H1 (cell line): ENCODE data around the gene PRKN. TPM values are rescaled to one million over a fixed set of nuclear protein-coding genes. Genes with fewer than 3 reads are reported as not detected.

Experiments
- ATF3 ChIP-seq: IDR thresholded peaks from 2 replicates; pipeline ENCODE4 v1.6.1; 2011; ENCODE audit warnings: low read depth, mild to moderate bottlenecking, low read length; ENCODE audit not compliant: insufficient read depth
- EGR1 ChIP-seq: IDR thresholded peaks from 2 replicates; pipeline ENCODE4 v1.6.1; 2011; ENCODE audit warnings: low read depth, low read length, borderline replicate concordance
- NANOG ChIP-seq: IDR thresholded peaks from 2 replicates; pipeline ENCODE4 v1.6.1; 2011; ENCODE audit warnings: low read length, low read depth, mild to moderate bottlenecking, inconsistent platforms; ENCODE audit not compliant: insufficient read depth, poor library complexity, severe bottlenecking
- RXRA ChIP-seq: IDR thresholded peaks from 2 replicates; pipeline ENCODE4 v1.6.1; 2011; ENCODE audit warnings: low read depth, mild to moderate bottlenecking, low read length, moderate library complexity; ENCODE audit not compliant: insufficient read depth
- SIX5 ChIP-seq: IDR thresholded peaks from 2 replicates; pipeline ENCODE4 v1.6.1; 2011; ENCODE audit warnings: mild to moderate bottlenecking, low read depth, low read length
- SP1 ChIP-seq: IDR thresholded peaks from 2 replicates; pipeline ENCODE4 v1.6.1; 2011; ENCODE audit warnings: low read depth, low read length
- SUZ12 ChIP-seq: fragments of 200-600 bp; sonication (generic); IDR thresholded peaks from 2 replicates; pipeline ENCODE4 v1.6.1; 2012; ENCODE audit warnings: mild to moderate bottlenecking, inconsistent platforms, low read length, moderate library complexity, mixed read lengths
- TEAD4 ChIP-seq: IDR thresholded peaks from 2 replicates; pipeline ENCODE4 v1.6.1; 2012; ENCODE audit warnings: low read depth, low read length, inconsistent platforms, mixed read lengths
- ZNF274 ChIP-seq: IDR thresholded peaks from 2 replicates; pipeline ENCODE4 v1.7.0; 2012; ENCODE audit warnings: low read length, borderline replicate concordance; ENCODE audit errors: extremely low read depth
- polyA plus RNA-seq, 7 experiments: library from polyadenylated mRNA; depleted of rRNA in 3 of 7; stranded (reverse) in 5 of 7; unstranded in 2 of 7; fragments of >200 nt in 5 of 7; fragments of 200-250 nt in 2 of 7; gene quantifications; 1 replicate in 5 of 7; 2 replicates in 1 of 7; 4 replicates in 1 of 7; pipeline versions ENCODE4 v1.2.1 to v1.2.3, GENCODE V29; 2011 to 2013; ENCODE audit warnings: missing spikeins in 2 of 7, mixed read lengths in 2 of 7
- total RNA-seq: library from RNA; stranded (reverse); fragmentation: NEBNext Ultra II Directional; extraction: Animal tissue kit (Norgen Biotek cat#: 25700); gene quantifications from 2 replicates; pipeline ENCODE4 v1.2.1, GENCODE V29; 2021

Gene PRKN
- total and polyA plus RNA-seq, 2 of the 8 experiments (the other 6 are each of a cell fraction or from before 2014, with no cell fraction given), result 0.13 to 0.29 TPM

- no peak for TF ChIP-seq TEAD4
- no peak for TF ChIP-seq SP1
- no peak for TF ChIP-seq SUZ12
- TF ChIP-seq ATF3, result no peak
- no peak for TF ChIP-seq EGR1
- TF ChIP-seq RXRA, result no peak
- TF ChIP-seq NANOG, result no peak
- TF ChIP-seq SIX5, result no peak
- no peak for TF ChIP-seq ZNF274
Observed at GRCh38 chr6:161684731-161685475, 1042.7 kb downstream of the PRKN start (continued).
